Nephron progenitor cell (in vitro differentiated cells): ENCODE data around the gene MRPS5.

Experiments used
- DNase-seq: peaks from one replicate; pipeline ENCODE4 v3.0.0; 2021
- H3K27ac Mint-ChIP-seq: 2 replicates; pipeline ENCODE4 v1.8.0; 2021; ENCODE audit warnings: mild to moderate bottlenecking, moderate library complexity, mixed read lengths
- H3K27me3 Mint-ChIP-seq: 2 replicates; pipeline ENCODE4 v1.8.0; 2021; ENCODE audit warnings: mild to moderate bottlenecking, low read depth, mixed read lengths; ENCODE audit not compliant: poor library complexity
- H3K36me3 Mint-ChIP-seq: 2 replicates; pipeline ENCODE4 v1.8.0; 2021; ENCODE audit warnings: low read depth, mixed read lengths
- H3K4me1 Mint-ChIP-seq: 2 replicates; pipeline ENCODE4 v1.8.0; 2021; ENCODE audit warnings: mixed read lengths
- H3K4me3 Mint-ChIP-seq: 2 replicates; pipeline ENCODE4 v1.8.0; 2021; ENCODE audit warnings: mild to moderate bottlenecking, moderate library complexity, mixed read lengths
- H3K9me3 Mint-ChIP-seq: 2 replicates; pipeline ENCODE4 v1.8.0; 2021; ENCODE audit warnings: mild to moderate bottlenecking, moderate library complexity, mixed read lengths
- CTCF ChIP-seq: fragments of 200-600 bp; sonication (generic); IDR thresholded peaks from 2 replicates; pipeline ENCODE4 v1.5.0; 2021; ENCODE audit warnings: antibody characterized with exemption

MRPS5 gene

GRCh38 chr2:95121407-95122196, at the start of gene MRPS5:
Gene MRPS5 (minus strand): TSS chr2:95121808. CDS start chr2:95121791, 17 bp downstream.
- peaks cover 17% of the 10 kb centered on the region for H3K27me3 Mint-ChIP-seq
- peaks cover 22% of the 10 kb centered on the region for H3K4me1 Mint-ChIP-seq
- peaks cover 23% of the 10 kb centered on the region for H3K36me3 Mint-ChIP-seq
- peak within 1 kb of the TSS; percentile 95 for H3K27ac Mint-ChIP-seq
- H3K4me3 Mint-ChIP-seq, result peak within 1 kb of the TSS; percentile 98
- peak; percentile 96 for DNase-seq
- peaks cover 7% of the 10 kb centered on the region for H3K9me3 Mint-ChIP-seq
- no peak for TF ChIP-seq CTCF

GRCh38 chr2:95166065-95166763, 44.6 kb upstream of the MRPS5 start:
- H3K9me3 Mint-ChIP-seq, result peaks cover 20% of the 10 kb centered on the region
- H3K27me3 Mint-ChIP-seq, result no peaks in the 10 kb centered on the region
- no peak overlapping the region for H3K27ac Mint-ChIP-seq
- H3K4me3 Mint-ChIP-seq, result peak overlapping the region; percentile 98
- DNase-seq, result no peak
- H3K36me3 Mint-ChIP-seq, result peaks cover 21% of the 10 kb centered on the region
- peaks cover 35% of the 10 kb centered on the region for H3K4me1 Mint-ChIP-seq
- TF ChIP-seq CTCF, result no peak

GRCh38 chr2:95165371-95166064, 43.9 kb upstream of the MRPS5 start, which contains the start of gene ZNF2:
Gene ZNF2 (plus strand): TSS chr2:95165809. CDS start chr2:95176227, 10,418 bp downstream.
- no peak for TF ChIP-seq CTCF
- DNase-seq, result peak; percentile 97
- H3K4me3 Mint-ChIP-seq, result peak within 1 kb of the TSS; percentile 98
- H3K36me3 Mint-ChIP-seq, result peaks cover 21% of the 10 kb centered on the region
- no peaks in the 10 kb centered on the region for H3K27me3 Mint-ChIP-seq
- H3K9me3 Mint-ChIP-seq, result peaks cover 16% of the 10 kb centered on the region
- peak within 1 kb of the TSS; percentile 98 for H3K27ac Mint-ChIP-seq
- H3K4me1 Mint-ChIP-seq, result peaks cover 35% of the 10 kb centered on the region

- no peaks in the 10 kb centered on the region for H3K27me3 Mint-ChIP-seq
- TF ChIP-seq CTCF, result no peak
- H3K9me3 Mint-ChIP-seq, result peaks cover 16% of the 10 kb centered on the region
These were observed 43.4 kb upstream of the MRPS5 start for GRCh38 chr2:95165030-95165370.

GRCh38 chr2:95159690-95160449, 38.3 kb upstream of the MRPS5 start, which contains the start of gene ZNF514:
Gene ZNF514 (minus strand): TSS chr2:95159848. CDS start chr2:95153253, 6,595 bp downstream.
- no peak for TF ChIP-seq CTCF
- Mint-ChIP-seq H3K27me3 (no peaks in the 10 kb centered on the region), H3K4me1 (peaks cover 24% of the 10 kb centered on the region), H3K27ac (no peak within 1 kb of the TSS), H3K4me3 (peak within 1 kb of the TSS; percentile 89), H3K36me3 (peaks cover 46% of the 10 kb centered on the region), H3K9me3 (peaks cover 42% of the 10 kb centered on the region)
- DNase-seq, result peak; percentile 88

More at GRCh38 chr2:95165030-95165370, 43.4 kb upstream of the MRPS5 start:
- H3K4me3 Mint-ChIP-seq, result peak overlapping the region; percentile 98
- H3K27ac Mint-ChIP-seq, result peak overlapping the region; percentile 98
- H3K4me1 Mint-ChIP-seq, result peaks cover 35% of the 10 kb centered on the region
- H3K36me3 Mint-ChIP-seq, result peaks cover 17% of the 10 kb centered on the region
- no peak for DNase-seq
